SU-DHL-6 (cell line): ENCODE results near the gene PTPRH.

Experiments used
- CTCF ChIP-seq: fragments of 200-600 bp; sonication (generic); IDR thresholded peaks from one replicate; pipeline ENCODE4 v1.5.1; 2017; ENCODE audit warnings: antibody characterized with exemption, mild to moderate bottlenecking, low read length, moderate library complexity; ENCODE audit not compliant: insufficient read depth, poor library complexity, severe bottlenecking
- EZH2phosphoT487 ChIP-seq: fragments of 200-600 bp; sonication (generic), shearing (Covaris generic); conservative IDR thresholded peaks from 2 replicates; pipeline ENCODE4 v1.6.1; 2018; ENCODE audit warnings: mild to moderate bottlenecking, antibody characterized with exemption, low read length, moderate library complexity, mixed read lengths

GRCh38 chr19:55244004-55244680, 34.8 kb upstream of the PTPRH start:
- TF ChIP-seq CTCF (no peak), EZH2phosphoT487 (no peak)
